ENCODE results near the gene DSTYK. TPM values are rescaled to one million over a fixed set of nuclear protein-coding genes. Genes with fewer than 3 reads are reported as not detected.

The DSTYK gene
- total and polyA plus RNA-seq, 2 donors (not counting 3 experiments of a cell fraction or from before 2014, with no cell fraction given) = 3.6 to 8.7 TPM

- H3K36me3 ChIP-seq (ENCODE audit: control insufficient read depth in 2 of 2, extremely low read depth in 1 of 2, insufficient read depth in 2 of 2, low read length in 2 of 2) = no peaks in the 10 kb centered on the region
- H3K27me3 ChIP-seq (ENCODE audit: control insufficient read depth in 2 of 2, insufficient read depth in 2 of 2, low read length in 2 of 2) = peaks cover 11 to 20% of the 10 kb centered on the region in 2 experiments
- H3K9ac ChIP-seq (replicated peaks; ENCODE audit: extremely low read depth, insufficient read depth, low read length) = no peak overlapping the region
- CTCF ChIA-PET = interaction anchor here (0.9 to 3.1 kb wide), 10 partner anchors 16 to 258 kb away, joined by 3 to 50 read pairs (median 5); no protein-coding TSS in a partner anchor
- POLR2A ChIA-PET = no interaction called here
- TF ChIP-seq MYC (IDR thresholded peaks at IDR 0.05; ENCODE audit: low read depth, low read length) = no peak
- peak; percentile 31 for TF ChIP-seq EZH2 (IDR thresholded peaks at IDR 0.05; ENCODE audit: borderline replicate concordance, low read depth, low read length, severe bottlenecking)
- DNase-seq (ENCODE audit: low read depth, low spot score) (no peak), FAIRE-seq (no peak)
- dilution Hi-C loops (cut with MboI; ENCODE audit: extremely low pct_ligation_motif_present, low sequenced_read_pairs) (no loop called here), intact Hi-C loops (cut with micrococcal nuclease) (loop anchor here (1.0 kb wide), 1 partner anchor 26 kb away; no protein-coding TSS in a partner anchor)
- H3K79me2 ChIP-seq (ENCODE audit: control insufficient read depth, insufficient read depth, low read length) = no peaks in the 10 kb centered on the region
- H3K9me1 ChIP-seq (replicated peaks; ENCODE audit: control insufficient read depth, extremely low read depth, insufficient read depth, low read length) = no peaks in the 10 kb centered on the region
- no peak overlapping the region for H2AFZ ChIP-seq (ENCODE audit: low read depth, low read length)
- no TSS peak for BruUV-seq (replicated peaks)
- no peak overlapping the region for H3K4me2 ChIP-seq (ENCODE audit: insufficient read depth, low read length)
- H4K20me1 ChIP-seq (replicated peaks; ENCODE audit: control insufficient read depth, extremely low read depth, insufficient read depth, low read length) = no peaks in the 10 kb centered on the region
- H3K4me1 ChIP-seq (ENCODE audit: control insufficient read depth, extremely low read depth, insufficient read depth, low read length) = peaks cover 17% of the 10 kb centered on the region
- H3K4me3 ChIP-seq (replicated peaks in 1 of 3; ENCODE audit: insufficient read depth in 1 of 3, low read depth in 1 of 3, low read length in 3 of 3) = no peak overlapping the region
- no peak overlapping the region for H3K27ac ChIP-seq (ENCODE audit: insufficient read depth, low read depth, low read length)
- no peaks in the 10 kb centered on the region for H3K9me3 ChIP-seq (replicated peaks; ENCODE audit: control insufficient read depth, insufficient read depth, low read length)
Measured at GRCh38 chr1:205229916-205230700, 18.6 kb upstream of the DSTYK start.

GRCh38 chr1:205229399-205229871 is 17.9 kb upstream of the DSTYK start:
- H3K9ac ChIP-seq (replicated peaks; ENCODE audit: extremely low read depth, insufficient read depth, low read length) = no peak overlapping the region
- intact Hi-C loops (cut with micrococcal nuclease) (loop anchor here (1.0 kb wide), 1 partner anchor 27 kb away; no protein-coding TSS in a partner anchor), dilution Hi-C loops (cut with MboI; ENCODE audit: extremely low pct_ligation_motif_present, low sequenced_read_pairs) (no loop called here)
- TF ChIP-seq FOS (IDR thresholded peaks at IDR 0.05; ENCODE audit: borderline replicate concordance, insufficient read depth, low read length) (no peak), POLR2A (IDR thresholded peaks at IDR 0.05; ENCODE audit: low read depth, low read length) (no peak), JUN (IDR thresholded peaks at IDR 0.05; ENCODE audit: borderline replicate concordance, insufficient read depth, insufficient read length, low read depth) (no peak), EZH2 (IDR thresholded peaks at IDR 0.05; ENCODE audit: borderline replicate concordance, low read depth, low read length, severe bottlenecking) (no peak)
- TF ChIP-seq, protein P1, sequence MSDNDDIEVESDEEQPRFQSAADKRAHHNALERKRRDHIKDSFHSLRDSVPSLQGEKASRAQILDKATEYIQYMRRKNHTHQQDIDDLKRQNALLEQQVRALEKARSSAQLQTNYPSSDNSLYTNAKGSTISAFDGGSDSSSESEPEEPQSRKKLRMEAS (IDR thresholded peaks at IDR 0.05; ENCODE audit: insufficient read depth, insufficient read length) = no peak
- no peaks in the 10 kb centered on the region for H3K79me2 ChIP-seq (ENCODE audit: control insufficient read depth, insufficient read depth, low read length)
- H3K4me1 ChIP-seq (ENCODE audit: control insufficient read depth, extremely low read depth, insufficient read depth, low read length) = peaks cover 17% of the 10 kb centered on the region
- BruUV-seq (replicated peaks) = no TSS peak
- CTCF ChIA-PET = interaction anchor here (0.6 to 3.1 kb wide), 11 partner anchors 17 to 257 kb away, joined by 3 to 50 read pairs (median 5); no protein-coding TSS in a partner anchor
- POLR2A ChIA-PET = no interaction called here
- FAIRE-seq = no peak
- peaks cover 15 to 27% of the 10 kb centered on the region in 2 experiments for H3K27me3 ChIP-seq (ENCODE audit: control insufficient read depth in 2 of 2, insufficient read depth in 2 of 2, low read length in 2 of 2)
- H3K4me2 ChIP-seq (ENCODE audit: insufficient read depth, low read length) = no peak overlapping the region
- peak; percentile 14 for DNase-seq (ENCODE audit: low read depth, low spot score)
- no peaks in the 10 kb centered on the region for H3K9me1 ChIP-seq (replicated peaks; ENCODE audit: control insufficient read depth, extremely low read depth, insufficient read depth, low read length)
- no peaks in the 10 kb centered on the region for H4K20me1 ChIP-seq (replicated peaks; ENCODE audit: control insufficient read depth, extremely low read depth, insufficient read depth, low read length)
- no peak overlapping the region for H2AFZ ChIP-seq (ENCODE audit: low read depth, low read length)
- no peak overlapping the region for H3K4me3 ChIP-seq (replicated peaks in 1 of 3; ENCODE audit: insufficient read depth in 1 of 3, low read depth in 1 of 3, low read length in 3 of 3)
- H3K27ac ChIP-seq (ENCODE audit: insufficient read depth, low read depth, low read length) = no peak overlapping the region
- H3K36me3 ChIP-seq (ENCODE audit: control insufficient read depth in 2 of 2, extremely low read depth in 1 of 2, insufficient read depth in 2 of 2, low read length in 2 of 2) = no peaks in the 10 kb centered on the region
- no peaks in the 10 kb centered on the region for H3K9me3 ChIP-seq (replicated peaks; ENCODE audit: control insufficient read depth, insufficient read depth, low read length)
